Measurements from ENCODE around the gene VAMP8.
"Not testable (repeated sequence)": the region's sequence is repeated elsewhere in the genome, so short reads cannot be mapped to it uniquely, and the experiment has no call there.

Gene VAMP8

GRCh38 chr2:85547089-85547858, 30.1 kb upstream of the VAMP8 start:
- no peak for DNase-seq (ENCODE audit: low spot score)

GRCh38 chr2:85547859-85548607, 29.4 kb upstream of the VAMP8 start:
- DNase-seq (ENCODE audit: low spot score): no peak

GRCh38 chr2:85548608-85548900, 28.8 kb upstream of the VAMP8 start:
- DNase-seq (ENCODE audit: low spot score): no peak

GRCh38 chr2:85549095-85549494, 28.3 kb upstream of the VAMP8 start:
- DNase-seq (ENCODE audit: low spot score): no peak

- no peak for DNase-seq (ENCODE audit: low spot score)
Observed at GRCh38 chr2:85549826-85550225, 27.6 kb upstream of the VAMP8 start.

- DNase-seq (ENCODE audit: low spot score): no peak
Observed at GRCh38 chr2:85550486-85550885, 26.9 kb upstream of the VAMP8 start.

GRCh38 chr2:85551698-85552678, 25.4 kb upstream of the VAMP8 start:
- DNase-seq (ENCODE audit: low spot score): peak; percentile 92

GRCh38 chr2:85553184-85553583, 24.2 kb upstream of the VAMP8 start:
- no peak for DNase-seq (ENCODE audit: low spot score)

- DNase-seq (ENCODE audit: low spot score): no peak
Observed at GRCh38 chr2:85554980-85555612, 22.3 kb upstream of the VAMP8 start.

- DNase-seq (ENCODE audit: low spot score): no peak
Observed at GRCh38 chr2:85557130-85557529, 20.3 kb upstream of the VAMP8 start.

- no peak for DNase-seq (ENCODE audit: low spot score)
Observed at GRCh38 chr2:85558160-85558559, 19.2 kb upstream of the VAMP8 start.

- not testable (repeated sequence) for DNase-seq (ENCODE audit: low spot score)
Observed at GRCh38 chr2:85560403-85560726, 17.0 kb upstream of the VAMP8 start.

GRCh38 chr2:85560812-85561279, 16.5 kb upstream of the VAMP8 start:
- no peak for DNase-seq (ENCODE audit: low spot score)

- DNase-seq (ENCODE audit: low spot score): peak; percentile 95
Observed at GRCh38 chr2:85561280-85562212, 15.8 kb upstream of the VAMP8 start, which contains the start of gene GGCX. Gene GGCX (minus strand): TSS chr2:85561493. CDS start chr2:85561428, 65 bp downstream.

GRCh38 chr2:85564144-85564563, 13.2 kb upstream of the VAMP8 start:
- DNase-seq (ENCODE audit: low spot score): no peak

GRCh38 chr2:85566265-85566664, 11.1 kb upstream of the VAMP8 start:
- DNase-seq (ENCODE audit: low spot score): no peak

- no peak for DNase-seq (ENCODE audit: low spot score)
Observed at GRCh38 chr2:85575739-85576138, 1.6 kb upstream of the VAMP8 start.

- DNase-seq (ENCODE audit: low spot score): no peak
Observed at GRCh38 chr2:85577063-85577385, 362 bp upstream of the VAMP8 start.

- no peak for DNase-seq (ENCODE audit: low spot score)
Observed at GRCh38 chr2:85578243-85579180, 1.1 kb downstream of the VAMP8 start.

Data from CD4-positive, alpha-beta T cell treated with Interleukin-15 for 4 hours (primary cell).